ENCODE measurements around the gene CBY3.

DNA sequence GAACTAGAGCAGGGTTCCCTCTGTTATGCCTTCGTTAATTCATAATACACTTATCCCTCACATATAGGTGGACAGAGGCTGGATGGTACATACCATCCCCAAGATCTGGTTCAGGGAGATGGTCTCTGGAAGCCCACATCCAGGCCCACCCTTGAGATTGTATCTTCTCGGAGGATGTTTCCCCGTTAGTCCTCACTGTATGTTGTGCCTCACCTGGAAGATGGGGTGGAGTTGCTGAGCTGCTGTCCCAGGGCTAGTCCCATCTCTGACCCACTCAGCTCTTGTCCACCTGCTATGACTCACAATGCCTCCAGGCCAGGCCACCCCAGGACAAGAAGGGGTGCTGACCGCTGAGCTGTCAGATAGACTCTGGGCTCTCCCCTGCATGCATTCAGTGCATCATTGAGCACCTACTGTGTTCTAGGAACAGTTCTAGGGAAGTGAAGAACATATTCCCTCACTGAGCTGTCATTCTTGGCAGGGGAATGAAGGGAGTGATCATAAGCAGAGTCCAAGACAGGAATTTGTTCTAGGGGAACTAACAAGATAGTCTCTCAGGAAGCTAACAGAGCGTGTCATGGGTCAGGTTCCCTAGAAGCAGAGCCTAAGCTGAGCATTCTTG is at the start of gene CBY3:
- TF ChIP-seq, protein P1, sequence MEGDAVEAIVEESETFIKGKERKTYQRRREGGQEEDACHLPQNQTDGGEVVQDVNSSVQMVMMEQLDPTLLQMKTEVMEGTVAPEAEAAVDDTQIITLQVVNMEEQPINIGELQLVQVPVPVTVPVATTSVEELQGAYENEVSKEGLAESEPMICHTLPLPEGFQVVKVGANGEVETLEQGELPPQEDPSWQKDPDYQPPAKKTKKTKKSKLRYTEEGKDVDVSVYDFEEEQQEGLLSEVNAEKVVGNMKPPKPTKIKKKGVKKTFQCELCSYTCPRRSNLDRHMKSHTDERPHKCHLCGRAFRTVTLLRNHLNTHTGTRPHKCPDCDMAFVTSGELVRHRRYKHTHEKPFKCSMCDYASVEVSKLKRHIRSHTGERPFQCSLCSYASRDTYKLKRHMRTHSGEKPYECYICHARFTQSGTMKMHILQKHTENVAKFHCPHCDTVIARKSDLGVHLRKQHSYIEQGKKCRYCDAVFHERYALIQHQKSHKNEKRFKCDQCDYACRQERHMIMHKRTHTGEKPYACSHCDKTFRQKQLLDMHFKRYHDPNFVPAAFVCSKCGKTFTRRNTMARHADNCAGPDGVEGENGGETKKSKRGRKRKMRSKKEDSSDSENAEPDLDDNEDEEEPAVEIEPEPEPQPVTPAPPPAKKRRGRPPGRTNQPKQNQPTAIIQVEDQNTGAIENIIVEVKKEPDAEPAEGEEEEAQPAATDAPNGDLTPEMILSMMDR (IDR thresholded peaks at IDR 0.05) = no peak
- no peak for TF ChIP-seq POLR2A (IDR thresholded peaks at IDR 0.05)

Measured in uterus (tissue), 2 donors.